GM18870 (cell line): ENCODE results near the gene MYORG.
"Not testable (repeated sequence)": the region's sequence is repeated elsewhere in the genome, so short reads cannot be mapped to it uniquely, and the experiment has no call there.

Experiments
- ATAC-seq: cut with Tn5 transposase; IDR thresholded peaks from one replicate; pipeline ENCODE4 v1.9.1; 2021; ENCODE audit warnings: moderate library complexity; ENCODE audit not compliant: unreplicated experiment

The MYORG gene

DNA sequence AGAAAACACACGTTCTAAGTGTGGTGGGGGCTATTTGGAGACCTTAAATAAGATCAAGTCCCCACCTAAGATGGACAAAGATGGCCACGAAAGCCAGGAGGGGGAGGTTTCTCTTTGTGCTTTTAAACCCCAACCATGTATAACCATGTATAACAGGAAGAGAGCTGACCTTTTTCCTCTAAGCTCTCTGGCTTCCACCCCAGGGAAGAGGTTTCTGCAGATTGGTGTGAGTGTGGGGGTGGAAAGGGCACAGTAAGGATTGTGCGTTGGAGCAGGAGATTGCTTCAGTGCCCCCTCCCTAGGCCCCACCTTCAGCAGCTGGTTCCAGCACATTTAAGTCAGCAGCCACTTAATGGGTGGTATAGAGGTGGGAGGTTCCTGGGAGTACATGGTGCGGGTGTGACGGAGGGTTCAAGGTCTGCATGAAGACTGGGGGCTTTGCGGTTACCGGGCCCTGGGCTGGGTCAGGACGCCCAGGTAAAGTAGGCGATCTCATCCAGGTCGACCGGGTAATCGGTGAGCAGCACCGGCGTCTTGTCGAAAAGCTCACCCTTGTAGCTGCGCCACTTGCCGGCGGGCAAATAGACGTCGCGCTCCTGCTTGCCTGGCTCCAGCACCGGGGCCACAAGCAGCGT lies 6.2 kb downstream of the MYORG start:
- ATAC-seq = no peak

- no peak for ATAC-seq
Measured at GRCh38 chr9:34369636-34370035, 7.1 kb downstream of the MYORG start.

GRCh38 chr9:34368796-34369195 lies 7.9 kb downstream of the MYORG start:
- ATAC-seq = not testable (repeated sequence)

- not testable (repeated sequence) for ATAC-seq
Measured at GRCh38 chr9:34367751-34368410, 8.8 kb downstream of the MYORG start.

DNA sequence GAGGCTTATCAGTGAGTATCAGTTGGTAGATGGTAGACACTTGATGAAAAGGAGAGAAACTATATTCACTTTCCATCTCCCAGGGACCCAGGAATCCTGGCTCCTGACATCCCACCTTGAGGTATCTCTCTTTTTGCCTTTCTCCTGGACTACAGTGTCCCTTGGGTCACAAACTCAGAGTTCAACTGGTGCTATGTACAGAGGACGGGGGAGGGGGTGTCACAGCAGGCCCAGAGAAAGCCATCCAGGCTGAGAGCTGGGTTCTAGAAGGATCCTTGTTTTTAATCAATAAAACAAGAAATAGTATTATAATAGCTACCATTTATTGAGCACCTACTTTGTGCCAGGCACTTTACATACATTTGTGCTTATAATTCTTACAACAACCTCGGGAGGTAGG lies 10.3 kb downstream of the MYORG start:
- no peak for ATAC-seq

DNA sequence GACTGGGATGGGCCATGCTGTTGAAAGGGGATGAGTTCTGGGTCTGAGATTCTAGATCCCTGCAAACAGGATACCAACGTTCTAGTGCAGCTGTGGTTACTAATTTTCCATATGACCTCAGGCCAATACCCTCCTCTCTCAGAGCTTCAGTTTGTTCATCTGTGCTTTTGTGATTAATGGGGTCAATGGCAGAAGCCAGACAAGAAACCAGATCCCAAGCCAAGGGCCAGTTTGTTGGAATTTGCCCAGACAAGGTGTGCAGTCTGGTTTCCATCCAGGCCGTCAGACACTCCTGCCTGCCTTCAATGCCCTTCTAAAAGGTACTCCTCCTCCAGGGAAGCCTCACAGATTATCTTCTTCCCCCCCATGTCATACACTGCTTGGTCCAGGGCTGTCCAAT lies 11.4 kb downstream of the MYORG start:
- ATAC-seq = no peak

DNA sequence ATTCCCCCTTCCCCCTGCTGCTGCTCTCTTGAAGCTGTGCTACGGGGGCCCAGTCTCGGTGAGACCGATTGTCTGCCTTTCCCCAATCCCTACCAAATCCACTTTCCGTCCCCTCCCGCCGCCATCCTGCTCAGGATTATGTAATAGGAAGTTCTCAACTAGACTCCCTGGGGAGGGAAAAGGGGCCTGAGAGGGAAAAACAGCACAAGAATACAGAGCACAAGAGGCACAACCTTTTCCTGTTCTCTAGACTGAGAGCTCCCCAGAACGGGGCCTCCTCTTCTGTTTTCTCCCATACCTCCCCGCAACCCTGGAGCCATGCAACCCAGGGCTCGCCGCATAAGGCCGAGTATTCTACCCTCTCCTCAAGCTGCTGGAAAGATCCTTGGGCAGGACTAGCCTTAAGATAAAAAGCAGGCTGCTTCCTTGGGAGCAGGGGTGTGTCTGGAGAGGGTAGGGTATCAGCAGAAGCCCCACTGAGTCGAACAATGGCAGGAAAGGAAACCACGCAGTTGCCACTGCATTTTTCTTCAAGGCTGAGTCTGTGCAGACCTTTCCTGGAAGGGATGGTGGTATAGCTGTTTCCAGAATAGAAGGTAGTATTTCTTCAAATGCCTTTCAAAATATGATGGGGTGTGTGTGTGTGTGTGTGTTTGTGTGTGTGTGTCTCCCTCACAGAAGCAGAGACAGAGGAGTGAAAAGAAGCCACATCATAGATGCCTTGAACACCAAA lies 12.9 kb downstream of the MYORG start:
- no peak for ATAC-seq

DNA sequence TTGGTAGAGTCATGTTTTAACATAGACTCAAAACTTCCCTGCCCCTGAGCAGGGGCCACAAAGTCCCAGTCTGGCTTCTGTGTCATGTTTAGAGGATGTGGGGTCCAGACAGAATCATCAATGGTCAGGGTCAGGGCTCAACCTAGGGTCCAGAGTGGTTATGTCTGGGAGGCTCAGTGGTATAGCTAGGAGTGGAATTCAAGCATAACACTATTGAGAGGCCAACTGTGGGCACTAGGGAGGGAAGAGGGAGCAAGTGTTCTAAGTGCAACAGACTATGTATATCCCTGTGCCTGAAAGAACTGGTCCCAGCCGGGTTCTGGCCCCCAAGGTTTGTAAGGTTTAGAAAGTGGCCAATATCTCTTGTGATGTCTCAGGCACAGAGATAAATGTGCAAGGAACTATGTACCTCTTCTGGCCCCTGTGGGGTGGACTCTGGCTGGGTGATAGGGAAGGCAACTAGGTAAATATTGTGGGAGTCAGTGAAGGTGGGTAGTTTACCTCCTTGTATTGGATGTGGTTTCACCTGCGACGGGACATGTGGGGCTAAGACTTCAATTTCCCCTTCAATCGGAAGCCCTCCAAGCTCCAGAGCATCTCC lies 14.0 kb downstream of the MYORG start:
- no peak for ATAC-seq

- ATAC-seq = not testable (repeated sequence)
Measured at GRCh38 chr9:34352957-34353356, 23.7 kb downstream of the MYORG start.

DNA sequence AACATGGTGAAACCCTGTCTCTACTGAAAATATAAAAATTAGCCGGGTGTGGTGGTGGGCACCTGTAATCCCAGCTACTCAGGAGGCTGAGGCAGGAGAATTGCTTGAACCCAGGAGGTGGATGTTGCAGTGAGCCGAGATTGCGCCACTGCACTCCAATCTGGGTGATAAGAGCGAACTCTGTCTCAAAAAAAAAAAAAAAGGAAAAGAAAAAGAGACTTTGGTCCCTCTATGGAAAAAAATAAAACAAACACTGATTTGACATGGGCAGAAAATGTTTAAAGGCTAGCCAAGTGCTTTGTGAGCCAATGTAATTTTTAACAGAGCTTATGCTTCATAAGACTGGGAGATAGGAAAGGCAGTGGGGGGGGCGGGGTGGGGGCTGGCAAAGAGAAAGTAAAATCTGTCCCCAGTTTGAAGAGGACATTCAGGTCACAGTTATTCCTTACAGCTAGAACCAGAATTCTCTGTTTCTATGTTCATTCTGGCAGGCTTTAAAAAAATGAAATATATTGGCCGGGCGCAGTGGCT lies 24.5 kb downstream of the MYORG start:
- not testable (repeated sequence) for ATAC-seq

DNA sequence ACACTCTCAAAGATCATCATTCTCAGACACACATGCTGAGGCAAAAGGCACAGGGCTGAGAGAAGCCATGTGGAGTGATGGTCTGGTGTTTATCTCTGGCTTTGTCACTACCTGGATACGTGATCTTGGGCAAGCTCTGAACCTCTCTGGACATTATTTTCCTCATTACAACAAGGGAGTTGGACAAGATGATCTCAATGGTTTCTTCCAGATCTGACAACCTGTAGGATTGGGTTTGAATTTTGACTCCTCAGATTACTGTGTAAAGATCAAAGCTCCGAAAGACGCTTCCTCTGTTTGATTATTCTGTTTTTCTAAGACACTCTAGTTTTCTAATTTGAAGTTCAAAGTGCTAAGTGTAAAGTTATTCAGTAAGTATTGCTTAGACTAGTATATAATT lies 27.4 kb downstream of the MYORG start:
- no peak for ATAC-seq

DNA sequence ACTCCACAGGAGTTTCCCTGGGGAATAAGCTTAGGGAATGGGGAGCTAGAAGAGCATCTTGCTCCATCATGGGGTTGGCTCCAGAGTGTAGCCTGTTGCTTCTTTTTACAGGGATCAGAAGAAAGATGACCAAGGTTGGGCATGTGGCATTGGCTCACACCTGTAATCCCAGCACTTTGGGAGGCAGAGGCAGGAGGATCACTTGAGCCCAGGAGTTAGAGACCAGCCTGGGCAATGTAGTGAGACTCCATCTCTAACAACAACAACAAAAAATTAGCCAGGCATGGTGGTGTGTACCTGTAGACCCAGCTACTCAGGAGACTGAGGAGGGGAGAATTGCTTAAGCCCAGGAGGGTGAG lies 28.9 kb downstream of the MYORG start:
- ATAC-seq = no peak

- ATAC-seq = no peak
Measured at GRCh38 chr9:34346873-34347799, 29.6 kb downstream of the MYORG start.

DNA sequence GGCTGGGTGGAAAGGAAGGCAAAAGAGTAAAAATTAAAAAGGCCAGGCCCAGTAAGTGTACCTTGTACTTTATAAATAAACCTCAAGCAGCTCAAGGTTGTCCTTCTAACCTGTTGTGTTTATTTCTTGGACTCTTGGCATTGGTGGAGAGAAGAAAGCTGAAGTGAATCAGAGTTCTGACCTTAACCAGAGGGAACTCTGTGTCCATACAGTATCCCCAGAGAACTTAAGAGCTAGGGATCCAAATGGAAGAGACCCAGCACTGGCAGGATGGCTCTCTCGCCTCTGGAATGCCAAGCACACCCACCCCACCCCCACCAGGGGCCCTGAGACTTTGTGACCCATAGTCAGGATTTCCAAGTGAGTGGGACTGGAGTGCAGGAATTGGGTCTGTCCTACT lies 33.1 kb downstream of the MYORG start:
- ATAC-seq = no peak

DNA sequence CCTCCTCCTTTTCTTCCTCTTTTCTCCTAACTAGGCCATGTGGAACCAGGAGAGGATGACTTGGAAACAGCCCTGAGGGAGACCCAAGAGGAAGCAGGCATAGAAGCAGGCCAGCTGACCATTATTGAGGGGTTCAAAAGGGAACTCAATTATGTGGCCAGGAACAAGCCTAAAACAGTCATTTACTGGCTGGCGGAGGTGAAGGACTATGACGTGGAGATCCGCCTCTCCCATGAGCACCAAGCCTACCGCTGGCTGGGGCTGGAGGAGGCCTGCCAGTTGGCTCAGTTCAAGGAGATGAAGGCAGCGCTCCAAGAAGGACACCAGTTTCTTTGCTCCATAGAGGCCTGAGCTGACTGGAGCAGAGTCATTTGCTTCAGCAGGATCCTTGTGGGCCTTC lies 33.6 kb downstream of the MYORG start:
- no peak for ATAC-seq

GRCh38 chr9:34341659-34342295 lies 34.9 kb downstream of the MYORG start:
- ATAC-seq = no peak

GRCh38 chr9:34338665-34339385 lies 37.9 kb downstream of the MYORG start:
- ATAC-seq = no peak

DNA sequence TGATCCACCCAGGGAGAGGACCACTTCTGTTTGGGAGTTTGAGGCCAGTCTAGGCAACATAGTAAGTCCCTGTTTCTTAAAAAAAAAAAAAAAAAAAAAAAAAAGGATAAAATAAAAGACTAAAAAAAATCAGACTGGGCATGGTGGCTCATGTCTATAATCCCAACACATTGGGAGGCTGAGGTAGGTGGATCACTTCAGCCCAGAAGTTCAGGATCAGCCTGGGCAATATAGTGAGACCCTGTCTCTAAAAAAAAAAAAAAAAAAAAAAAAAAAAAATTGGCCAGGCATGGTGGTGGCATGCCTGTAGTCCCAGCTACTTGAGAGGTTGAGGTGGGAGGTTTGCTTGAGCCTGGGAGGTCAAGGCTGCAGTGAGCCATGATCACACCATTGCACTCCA lies 38.6 kb downstream of the MYORG start:
- ATAC-seq = not testable (repeated sequence)

- ATAC-seq = no peak
Measured at GRCh38 chr9:34337403-34337802, 39.3 kb downstream of the MYORG start.
